HG03469 (cell line): ENCODE results near the gene ADAMTSL1.
"Not testable (repeated sequence)": the region's sequence is repeated elsewhere in the genome, so short reads cannot be mapped to it uniquely, and the experiment has no call there.

Source experiments
- ATAC-seq: cut with Tn5 transposase; IDR thresholded peaks from one replicate; pipeline ENCODE4 v1.9.1; 2021; ENCODE audit warnings: mild to moderate bottlenecking, moderate library complexity, moderate number of reproducible peaks; ENCODE audit not compliant: unreplicated experiment

Gene ADAMTSL1

GRCh38 chr9:18920141-18921084 lies 446.5 kb downstream of the ADAMTSL1 start:
- no peak for ATAC-seq

GRCh38 chr9:18921366-18922075 lies 447.6 kb downstream of the ADAMTSL1 start:
- no peak for ATAC-seq

- no peak for ATAC-seq
Measured at GRCh38 chr9:18922161-18922885, 448.4 kb downstream of the ADAMTSL1 start.

GRCh38 chr9:18923167-18923566 lies 449.2 kb downstream of the ADAMTSL1 start:
- ATAC-seq, result no peak

GRCh38 chr9:18923671-18924430 lies 449.9 kb downstream of the ADAMTSL1 start:
- no peak for ATAC-seq

GRCh38 chr9:18925880-18926279 lies 451.9 kb downstream of the ADAMTSL1 start:
- no peak for ATAC-seq

GRCh38 chr9:18926513-18926912 lies 452.6 kb downstream of the ADAMTSL1 start:
- no peak for ATAC-seq

- ATAC-seq, result no peak
Measured at GRCh38 chr9:18928711-18929110, 454.8 kb downstream of the ADAMTSL1 start.

GRCh38 chr9:18930611-18931010 lies 456.7 kb downstream of the ADAMTSL1 start:
- ATAC-seq, result not testable (repeated sequence)

GRCh38 chr9:18935541-18935940 lies 461.6 kb downstream of the ADAMTSL1 start:
- ATAC-seq, result no peak

- no peak for ATAC-seq
Measured at GRCh38 chr9:18936094-18936871, 462.3 kb downstream of the ADAMTSL1 start.

GRCh38 chr9:18939943-18940342 lies 466.0 kb downstream of the ADAMTSL1 start:
- no peak for ATAC-seq

GRCh38 chr9:18941060-18941740 lies 467.2 kb downstream of the ADAMTSL1 start:
- ATAC-seq, result no peak

GRCh38 chr9:18942801-18943200 lies 468.8 kb downstream of the ADAMTSL1 start:
- no peak for ATAC-seq

- ATAC-seq, result no peak
Measured at GRCh38 chr9:18947892-18948339, 474.0 kb downstream of the ADAMTSL1 start.

GRCh38 chr9:18951936-18952335 lies 478.0 kb downstream of the ADAMTSL1 start:
- ATAC-seq, result no peak

- ATAC-seq, result no peak
Measured at GRCh38 chr9:18955626-18956025, 481.7 kb downstream of the ADAMTSL1 start.
